Astrocyte (in vitro differentiated cells and primary cell): ENCODE data around the gene TOP1. TPM values are rescaled to one million over a fixed set of nuclear protein-coding genes. Genes with fewer than 3 reads are reported as not detected.

Experiments used
- DNase-seq: peaks from one replicate; pipeline ENCODE4 v3.0.0-alpha.2; 2010; ENCODE audit warnings: low read depth
- FAIRE-seq: peaks from 2 replicates; lab custom pipeline; 2011; peaks lifted over from hg19 to GRCh38; lab: Jason Lieb, UNC
- H2AFZ ChIP-seq: 2 replicates; pipeline ENCODE4 v1.6.0; 2012; ENCODE audit warnings: low read depth, low read length, inconsistent platforms
- H3K27ac ChIP-seq: 2 replicates; pipeline ENCODE4 v1.5.1; 2011; ENCODE audit warnings: low read depth, low read length, inconsistent platforms
- H3K27me3 ChIP-seq: 2 replicates; pipeline ENCODE4 v1.6.0; 2011; ENCODE audit warnings: low read length, inconsistent platforms; ENCODE audit not compliant: insufficient read depth
- H3K36me3 ChIP-seq: 2 replicates; pipeline ENCODE4 v1.5.1; 2011; ENCODE audit warnings: low read length, inconsistent platforms; ENCODE audit not compliant: insufficient read depth
- H3K4me1 ChIP-seq: 2 replicates; pipeline ENCODE4 v1.5.1; 2011; ENCODE audit warnings: low read length, inconsistent platforms; ENCODE audit not compliant: insufficient read depth
- H3K4me2 ChIP-seq: 2 replicates; pipeline ENCODE4 v1.6.0; 2012; ENCODE audit warnings: low read length, inconsistent platforms
- H3K4me3 ChIP-seq: 2 replicates; pipeline ENCODE4 v1.5.1; 2011; ENCODE audit warnings: low read depth, mild to moderate bottlenecking, low read length, inconsistent platforms; ENCODE audit not compliant: insufficient read depth
- H3K79me2 ChIP-seq: 2 replicates; pipeline ENCODE4 v1.6.0; 2012; ENCODE audit warnings: mild to moderate bottlenecking, low read length, inconsistent platforms; ENCODE audit not compliant: insufficient read depth
- H3K9ac ChIP-seq: 2 replicates; pipeline ENCODE4 v1.6.0; 2012; ENCODE audit warnings: mild to moderate bottlenecking, low read length, inconsistent platforms
- H3K9me3 ChIP-seq: 2 replicates; pipeline ENCODE4 v1.5.1; 2012; ENCODE audit warnings: low read depth, mild to moderate bottlenecking, low read length, inconsistent platforms; ENCODE audit not compliant: insufficient read depth
- H4K20me1 ChIP-seq: 2 replicates; pipeline ENCODE4 v1.6.0; 2012; ENCODE audit warnings: low read length, inconsistent platforms; ENCODE audit not compliant: insufficient read depth
- H3K27ac Mint-ChIP-seq: one replicate; pipeline ENCODE4 v1.8.0; 2021; ENCODE audit warnings: mild to moderate bottlenecking, mixed read lengths; ENCODE audit not compliant: unreplicated experiment
- H3K27me3 Mint-ChIP-seq: one replicate; pipeline ENCODE4 v1.8.0; 2021; ENCODE audit warnings: low read depth, mixed read lengths; ENCODE audit not compliant: unreplicated experiment
- H3K36me3 Mint-ChIP-seq: one replicate; pipeline ENCODE4 v1.8.0; 2021; ENCODE audit warnings: low read depth, mixed read lengths; ENCODE audit not compliant: unreplicated experiment
- H3K4me1 Mint-ChIP-seq: one replicate; pipeline ENCODE4 v1.8.0; 2021; ENCODE audit warnings: low read depth, mixed read lengths; ENCODE audit not compliant: unreplicated experiment
- H3K4me3 Mint-ChIP-seq: one replicate; pipeline ENCODE4 v1.8.0; 2021; ENCODE audit warnings: mild to moderate bottlenecking, moderate library complexity, mixed read lengths; ENCODE audit not compliant: unreplicated experiment
- H3K9me3 Mint-ChIP-seq: one replicate; pipeline ENCODE4 v1.8.0; 2021; ENCODE audit warnings: mild to moderate bottlenecking, mixed read lengths; ENCODE audit not compliant: unreplicated experiment
- CTCF ChIP-seq: IDR thresholded peaks from 2 replicates; pipeline ENCODE4 v1.5.1; 2011; ENCODE audit warnings: low read depth, mild to moderate bottlenecking, inconsistent platforms, low read length, moderate library complexity; ENCODE audit not compliant: insufficient read depth
- EZH2 ChIP-seq: IDR thresholded peaks from 2 replicates; pipeline ENCODE4 v1.6.1; 2012; ENCODE audit warnings: mild to moderate bottlenecking, low read length, inconsistent platforms; ENCODE audit not compliant: insufficient read depth
- total RNA-seq: library from RNA; stranded (reverse); gene quantifications from 2 replicates; pipeline ENCODE4 v1.2.1, GENCODE V29; 2021

Gene TOP1
- total RNA-seq, 1 donor from 2014 or later = 63.5 TPM

DNA sequence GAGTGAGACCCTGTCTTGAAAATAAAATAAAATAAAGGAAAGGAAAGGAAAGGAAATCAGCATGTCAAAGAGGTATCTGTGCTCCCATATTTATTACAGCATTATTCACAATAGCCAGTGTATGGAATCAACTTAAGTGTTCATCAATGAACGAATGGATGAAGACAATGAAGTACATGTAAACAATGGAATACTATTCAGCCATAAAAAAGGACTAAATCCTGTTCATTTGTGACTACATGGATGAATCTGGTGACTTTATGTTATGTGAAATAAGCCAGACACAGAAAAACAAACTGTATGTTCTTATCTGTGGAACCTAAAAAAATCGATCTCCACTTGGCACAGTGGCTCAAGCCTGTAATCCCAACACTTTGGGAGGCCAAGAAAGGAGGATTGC is 28.0 kb upstream of the TOP1 start:
- Mint-ChIP-seq H3K27me3 (no peaks in the 10 kb centered on the region), H3K36me3 (no peaks in the 10 kb centered on the region), H3K9me3 (no peaks in the 10 kb centered on the region), H3K27ac (no peak overlapping the region), H3K4me3 (no peak overlapping the region), H3K4me1 (peaks cover 12% of the 10 kb centered on the region)
- H3K27me3 ChIP-seq = no peaks in the 10 kb centered on the region
- TF ChIP-seq CTCF (no peak), EZH2 (no peak)
- H3K9me3 ChIP-seq = no peaks in the 10 kb centered on the region
- H4K20me1 ChIP-seq = no peaks in the 10 kb centered on the region
- H3K4me1 ChIP-seq = peaks cover 29% of the 10 kb centered on the region
- no peak overlapping the region for H3K4me2 ChIP-seq
- H3K36me3 ChIP-seq = no peaks in the 10 kb centered on the region
- FAIRE-seq (no peak), DNase-seq (no peak)
- no peaks in the 10 kb centered on the region for H3K79me2 ChIP-seq
- H3K27ac ChIP-seq = no peak overlapping the region
- H2AFZ ChIP-seq = no peak overlapping the region
- H3K9ac ChIP-seq = no peak overlapping the region
- no peak overlapping the region for H3K4me3 ChIP-seq

- no peaks in the 10 kb centered on the region for H3K36me3 Mint-ChIP-seq
- H3K27ac ChIP-seq = no peak overlapping the region
Measured at GRCh38 chr20:41001497-41001896, 27.1 kb upstream of the TOP1 start.

More at GRCh38 chr20:41001497-41001896, 27.1 kb upstream of the TOP1 start:
- Histone ChIP-seq H3K27me3 (no peaks in the 10 kb centered on the region), H3K9me3 (peaks cover under 1% of the 10 kb centered on the region), H3K36me3 (no peaks in the 10 kb centered on the region), H3K4me1 (peaks cover 34% of the 10 kb centered on the region), H3K4me2 (no peak overlapping the region), H3K4me3 (no peak overlapping the region), H4K20me1 (no peaks in the 10 kb centered on the region), H3K79me2 (no peaks in the 10 kb centered on the region), H2AFZ (no peak overlapping the region), H3K9ac (no peak overlapping the region)
- DNase-seq = no peak
- H3K27ac Mint-ChIP-seq = no peak overlapping the region
- TF ChIP-seq EZH2 = no peak
- no peak for TF ChIP-seq CTCF
- H3K4me1 Mint-ChIP-seq = peaks cover 13% of the 10 kb centered on the region
- H3K4me3 Mint-ChIP-seq = no peak overlapping the region
- no peak for FAIRE-seq
- H3K27me3 Mint-ChIP-seq = no peaks in the 10 kb centered on the region
- H3K9me3 Mint-ChIP-seq = no peaks in the 10 kb centered on the region
